Activated naive CD4-positive, alpha-beta T cell treated with anti-CD3 and anti-CD28 coated beads, Interleukin-2, amount 50 U/mL, for 72 hours (primary cell): ENCODE measurements around the gene ROBO4. TPM values are rescaled to one million over a fixed set of nuclear protein-coding genes. Genes with fewer than 3 reads are reported as not detected.

Experiments
- ATAC-seq, 2 donors: fragments of 150-1000 bp; cut with Tn5 transposase; 2 replicates each; pipeline ENCODE4 v1.10.0; 2021; ENCODE audit warnings: mild to moderate bottlenecking in 2 of 2, moderate library complexity in 2 of 2
- DNase-seq, 2 donors: peaks; one replicate each; pipeline ENCODE4 v3.0.0; 2021 to 2022; ENCODE audit warnings: low spot score in 2 of 2
- H3K27ac Mint-ChIP-seq, 2 donors: one replicate each; pipeline ENCODE4 v1.8.0; 2022; ENCODE audit warnings: mild to moderate bottlenecking in 2 of 2, mixed read lengths in 2 of 2
- H3K36me3 Mint-ChIP-seq, 2 donors: one replicate each; pipeline ENCODE4 v1.8.0; 2022; ENCODE audit warnings: mixed read lengths in 2 of 2
- H3K9me3 Mint-ChIP-seq, 2 donors: one replicate each; pipeline ENCODE4 v1.8.0; 2022; ENCODE audit warnings: mixed read lengths in 2 of 2
- total RNA-seq, 2 donors: library from RNA; stranded (reverse); gene quantifications; one replicate each; pipeline ENCODE4 v1.2.3, GENCODE V29; 2022

The ROBO4 gene
- total RNA-seq, 2 donors from 2014 or later: not detected

DNA sequence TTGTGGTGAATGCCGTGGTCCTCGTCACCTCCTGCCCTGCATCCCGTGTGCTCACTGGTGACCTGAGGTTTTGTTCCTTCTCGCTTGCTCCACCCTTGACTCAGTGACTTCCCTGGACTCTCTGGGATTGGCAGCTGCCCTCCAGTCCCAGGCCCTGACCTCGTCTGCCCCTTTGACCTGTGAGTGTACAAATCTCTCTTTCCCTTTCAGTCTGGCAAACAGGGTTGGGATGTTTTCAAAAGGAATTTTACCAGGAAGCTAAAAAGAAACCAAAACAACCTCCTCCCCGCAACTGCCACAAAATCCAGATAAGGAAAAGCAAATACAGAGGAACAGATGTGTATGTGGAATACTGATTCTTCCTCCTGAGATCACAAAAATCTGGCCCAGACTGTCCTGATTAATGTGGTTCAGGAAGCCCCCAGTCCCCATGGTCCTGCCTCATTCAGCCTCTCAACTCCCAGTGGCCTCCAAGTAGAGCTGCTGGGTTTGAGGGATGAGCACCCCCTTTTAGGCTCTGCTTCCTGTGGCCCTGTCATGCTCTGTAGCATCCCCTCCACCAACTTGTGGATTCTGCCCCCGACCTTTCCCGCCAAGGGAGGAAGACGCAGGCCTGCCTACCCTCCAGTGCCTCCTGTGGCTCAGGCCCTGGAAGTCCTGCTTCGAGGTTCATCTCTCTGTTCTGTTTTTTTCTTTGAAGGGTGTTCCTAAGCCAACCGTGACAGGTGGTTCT lies 15.2 kb downstream of the ROBO4 start:
- Mint-ChIP-seq H3K27ac (no peak overlapping the region), H3K36me3 (no peaks in the 10 kb centered on the region), H3K9me3 (no peaks in the 10 kb centered on the region)
- no peak for ATAC-seq
- peak in 1 of 2 donors; percentile 13 for DNase-seq

GRCh38 chr11:124880958-124881357 lies 16.7 kb downstream of the ROBO4 start:
- no peaks in the 10 kb centered on the region for H3K9me3 Mint-ChIP-seq
- no peak overlapping the region for H3K27ac Mint-ChIP-seq
- H3K36me3 Mint-ChIP-seq: no peaks in the 10 kb centered on the region
- no peak for ATAC-seq
- DNase-seq: no peak

DNA sequence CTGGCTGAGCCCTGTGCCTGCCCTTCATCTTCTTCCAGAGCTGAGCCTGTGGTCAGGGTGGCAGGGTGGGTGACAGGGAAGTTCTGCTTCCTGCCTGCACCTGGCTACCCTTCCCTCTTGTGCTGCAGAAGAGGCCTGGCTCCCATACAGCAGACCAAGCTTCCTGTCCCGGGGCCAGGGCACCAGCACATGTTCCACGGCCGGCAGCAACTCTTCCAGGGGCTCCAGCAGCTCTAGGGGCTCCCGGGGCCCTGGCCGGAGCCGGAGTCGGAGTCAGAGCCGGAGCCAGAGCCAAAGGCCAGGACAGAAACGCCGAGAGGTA lies 17.4 kb downstream of the ROBO4 start:
- no peaks in the 10 kb centered on the region for H3K9me3 Mint-ChIP-seq
- peak overlapping the region in 1 of 2 donors; percentile 66 for H3K27ac Mint-ChIP-seq
- ATAC-seq (no peak), DNase-seq (peak in 1 of 2 donors; percentile 46)
- no peaks in the 10 kb centered on the region for H3K36me3 Mint-ChIP-seq

- ATAC-seq (no peak), DNase-seq (peak in 1 of 2 donors; percentile 35)
- no peaks in the 10 kb centered on the region for H3K9me3 Mint-ChIP-seq
- no peaks in the 10 kb centered on the region for H3K36me3 Mint-ChIP-seq
- H3K27ac Mint-ChIP-seq: peak overlapping the region; percentile 25 to 66
These were observed 18.0 kb downstream of the ROBO4 start for GRCh38 chr11:124879493-124880289.

DNA sequence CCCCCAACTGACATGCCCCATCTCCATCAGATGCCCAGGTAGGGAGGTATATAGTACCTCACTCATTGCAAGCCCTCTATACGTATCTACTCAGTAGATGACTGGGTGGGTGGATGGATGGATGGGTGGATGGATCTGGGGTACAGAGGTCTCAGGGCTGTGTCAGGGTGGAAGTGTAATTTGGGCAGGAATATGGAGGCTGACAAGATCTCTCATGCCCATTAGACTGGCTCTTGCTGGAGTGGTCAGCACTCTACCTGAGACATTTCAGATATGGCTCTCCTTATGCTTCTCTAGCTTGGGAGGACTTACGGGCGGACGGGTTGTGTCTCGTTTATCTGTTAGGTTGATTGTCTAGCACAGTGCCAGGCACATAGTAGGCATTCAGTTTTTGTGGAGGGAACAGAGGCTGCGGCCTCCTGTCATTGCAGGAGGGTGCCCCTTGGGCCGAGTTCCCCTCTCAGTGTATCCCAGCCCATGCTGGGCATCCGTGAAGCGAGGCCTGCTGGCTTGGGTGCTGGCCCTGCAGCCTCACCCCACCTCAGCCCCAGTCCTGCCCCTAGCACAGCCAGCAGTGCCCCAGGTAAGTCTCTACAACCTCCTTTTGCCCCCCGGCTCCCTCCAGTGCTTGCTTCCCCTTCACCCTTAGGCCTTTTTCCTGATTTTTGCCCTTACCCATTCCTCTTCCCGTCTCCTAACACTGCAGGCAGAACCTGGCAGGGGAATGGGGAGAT lies 18.7 kb downstream of the ROBO4 start:
- peak overlapping the region in 1 of 2 donors; percentile 25 for H3K27ac Mint-ChIP-seq
- DNase-seq (peak in 1 of 2 donors; percentile 28), ATAC-seq (no peak)
- H3K36me3 Mint-ChIP-seq: no peaks in the 10 kb centered on the region
- H3K9me3 Mint-ChIP-seq: no peaks in the 10 kb centered on the region

DNA sequence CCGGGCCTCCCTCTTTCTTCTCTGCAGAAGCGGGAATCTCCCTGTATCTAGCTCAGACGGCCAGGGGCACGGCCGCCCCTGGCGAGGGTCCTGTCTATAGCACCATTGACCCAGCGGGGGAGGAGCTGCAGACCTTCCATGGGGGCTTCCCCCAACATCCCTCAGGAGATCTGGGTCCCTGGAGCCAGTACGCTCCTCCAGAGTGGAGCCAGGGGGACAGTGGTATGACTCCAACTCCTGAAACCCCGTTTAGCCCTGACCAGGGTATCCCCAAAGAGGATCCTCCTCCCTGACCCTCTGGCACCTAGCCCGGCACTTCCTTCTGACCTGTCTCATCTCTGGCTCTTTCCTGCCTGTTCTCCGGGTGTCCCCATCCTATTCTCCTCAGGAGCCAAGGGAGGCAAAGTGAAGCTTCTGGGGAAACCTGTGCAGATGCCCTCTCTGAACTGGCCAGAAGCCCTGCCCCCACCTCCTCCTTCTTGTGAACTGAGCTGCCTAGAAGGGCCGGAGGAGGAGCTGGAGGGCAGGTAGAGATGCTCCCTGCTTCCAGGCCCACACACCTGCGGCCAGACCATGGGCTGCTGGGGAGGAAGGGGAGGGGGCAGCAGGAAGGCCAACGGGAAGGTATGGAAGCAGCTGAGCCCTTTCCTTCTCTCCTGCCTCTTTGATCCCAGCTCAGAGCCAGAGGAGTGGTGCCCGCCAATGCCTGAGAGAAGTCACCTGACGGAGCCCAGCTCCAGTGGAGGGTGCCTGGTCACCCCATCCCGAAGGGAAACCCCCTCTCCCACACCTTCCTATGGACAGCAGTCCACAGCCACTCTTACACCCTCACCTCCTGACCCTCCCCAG lies 19.5 kb downstream of the ROBO4 start:
- H3K36me3 Mint-ChIP-seq: no peaks in the 10 kb centered on the region
- DNase-seq (peak in 1 of 2 donors; percentile 53), ATAC-seq (no peak)
- no peaks in the 10 kb centered on the region for H3K9me3 Mint-ChIP-seq
- H3K27ac Mint-ChIP-seq: no peak overlapping the region

GRCh38 chr11:124877631-124877909 lies 20.1 kb downstream of the ROBO4 start:
- H3K9me3 Mint-ChIP-seq: no peaks in the 10 kb centered on the region
- ATAC-seq (no peak), DNase-seq (no peak)
- H3K27ac Mint-ChIP-seq: peak overlapping the region; percentile 40 to 82
- H3K36me3 Mint-ChIP-seq: no peaks in the 10 kb centered on the region

GRCh38 chr11:124876818-124877630 lies 20.6 kb downstream of the ROBO4 start:
- no peaks in the 10 kb centered on the region for H3K36me3 Mint-ChIP-seq
- no peaks in the 10 kb centered on the region for H3K9me3 Mint-ChIP-seq
- peak in 1 of 2 donors; percentile 53 for DNase-seq
- H3K27ac Mint-ChIP-seq: peak overlapping the region; percentile 40 to 82
- ATAC-seq: no peak

DNA sequence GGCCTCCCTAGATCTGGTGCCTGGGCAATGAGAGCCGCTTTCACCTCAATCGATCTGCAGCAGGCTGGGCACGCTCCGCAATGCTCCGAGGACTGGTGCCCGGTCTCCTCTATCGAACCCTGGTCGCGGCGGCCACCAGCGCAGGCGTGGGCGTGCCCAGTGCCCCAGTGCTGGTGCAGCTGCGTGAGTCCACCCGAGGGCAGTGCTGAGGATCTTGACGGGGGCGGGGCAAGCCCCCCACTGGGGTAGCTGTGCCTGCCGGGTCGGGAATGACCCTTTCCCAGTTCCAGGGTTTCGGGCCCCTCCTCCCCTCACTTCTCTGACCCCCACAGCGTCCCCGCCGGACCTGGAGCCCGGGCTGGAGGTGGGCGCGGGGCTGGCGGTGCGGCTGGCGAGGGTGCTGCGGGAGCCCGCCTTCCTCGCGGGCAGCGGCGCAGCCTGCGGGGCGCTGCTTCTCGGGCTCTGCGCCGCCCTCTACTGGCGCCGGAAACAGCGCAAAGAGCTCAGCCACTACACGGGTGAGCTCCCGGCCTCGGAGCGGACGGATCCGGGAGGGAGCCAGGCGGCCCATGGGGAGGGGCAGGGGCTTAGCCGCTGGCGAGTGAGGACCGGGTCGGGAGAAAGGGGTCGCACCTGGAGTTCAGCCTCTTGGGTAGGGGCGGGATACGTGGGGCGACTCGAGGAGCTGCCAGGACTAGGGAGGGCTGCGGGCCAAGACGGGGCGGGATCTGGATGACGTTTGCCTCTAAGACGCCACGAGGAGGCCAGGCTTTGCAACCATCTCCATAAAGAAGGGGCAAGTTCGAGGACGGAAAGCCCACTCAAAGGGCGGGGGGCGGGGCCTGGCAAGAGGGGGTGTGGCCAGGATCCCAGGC lies 21.5 kb downstream of the ROBO4 start:
- H3K36me3 Mint-ChIP-seq: no peaks in the 10 kb centered on the region
- DNase-seq: peak; percentile 82 to 86
- ATAC-seq: peak; percentile 93 to 95
- H3K9me3 Mint-ChIP-seq: no peaks in the 10 kb centered on the region
- H3K27ac Mint-ChIP-seq: peak overlapping the region; percentile 40 to 77

DNA sequence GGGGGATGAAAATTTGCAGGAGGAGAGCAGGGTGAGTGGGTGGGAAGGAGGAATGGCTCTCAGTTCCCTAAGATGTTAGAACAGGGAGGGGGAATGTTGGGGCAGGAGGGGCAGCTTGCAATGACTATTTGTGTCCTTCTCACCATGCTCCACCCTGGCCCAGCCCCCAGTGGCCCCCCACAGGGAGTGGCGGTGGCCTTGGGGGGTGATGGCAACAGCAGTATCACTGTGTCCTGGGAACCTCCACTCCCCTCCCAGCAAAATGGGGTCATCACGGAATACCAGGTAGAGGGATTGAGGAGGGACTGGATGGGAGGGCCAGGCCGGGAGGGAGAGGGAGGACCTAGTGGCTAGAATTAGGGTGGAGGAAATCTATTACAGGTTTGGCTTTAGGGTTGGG lies 22.3 kb downstream of the ROBO4 start:
- ATAC-seq (no peak), DNase-seq (peak in 1 of 2 donors; percentile 46)
- no peaks in the 10 kb centered on the region for H3K9me3 Mint-ChIP-seq
- H3K36me3 Mint-ChIP-seq: no peaks in the 10 kb centered on the region
- H3K27ac Mint-ChIP-seq: no peak overlapping the region

GRCh38 chr11:124874571-124875255 lies 23.0 kb downstream of the ROBO4 start:
- H3K9me3 Mint-ChIP-seq: no peaks in the 10 kb centered on the region
- peak in 1 of 2 donors; percentile 55 for DNase-seq
- no peak overlapping the region for H3K27ac Mint-ChIP-seq
- H3K36me3 Mint-ChIP-seq: no peaks in the 10 kb centered on the region
- no peak for ATAC-seq

DNA sequence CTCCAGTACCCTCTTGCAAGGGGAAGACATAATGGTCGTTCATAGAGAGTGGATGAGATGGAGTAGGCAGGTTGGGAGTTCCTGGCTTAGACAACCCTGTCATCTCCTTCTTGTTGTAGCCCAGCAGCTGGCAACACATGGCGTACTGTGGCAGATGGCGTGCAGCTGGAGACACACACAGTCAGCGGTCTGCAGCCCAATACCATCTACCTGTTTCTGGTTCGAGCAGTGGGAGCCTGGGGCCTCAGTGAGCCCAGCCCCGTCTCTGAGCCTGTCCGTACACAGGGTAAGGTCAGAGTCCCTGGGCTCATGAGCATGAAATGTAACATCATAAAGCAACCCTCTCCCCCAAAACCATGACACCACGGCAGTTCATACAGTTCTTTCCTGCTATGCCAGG lies 23.7 kb downstream of the ROBO4 start:
- DNase-seq: peak in 1 of 2 donors; percentile 37
- no peaks in the 10 kb centered on the region for H3K9me3 Mint-ChIP-seq
- ATAC-seq: no peak
- no peak overlapping the region for H3K27ac Mint-ChIP-seq
- H3K36me3 Mint-ChIP-seq: no peaks in the 10 kb centered on the region

DNA sequence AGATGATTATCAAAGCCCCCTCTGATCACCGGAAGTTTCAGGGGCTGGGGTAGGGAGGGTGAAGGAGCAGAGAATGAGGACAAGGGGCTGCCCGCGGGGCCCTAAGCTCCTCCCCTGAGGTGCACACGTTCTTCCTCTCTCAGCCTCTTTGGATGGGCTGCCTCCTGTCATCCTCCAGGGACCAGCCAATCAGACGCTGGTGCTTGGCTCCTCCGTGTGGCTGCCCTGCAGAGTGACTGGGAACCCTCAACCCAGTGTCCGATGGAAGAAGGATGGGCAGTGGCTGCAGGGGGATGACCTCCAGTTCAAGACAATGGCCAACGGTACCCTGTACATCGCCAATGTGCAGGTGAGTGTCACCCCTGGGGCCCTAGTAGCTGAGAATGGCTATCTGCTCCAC lies 24.9 kb downstream of the ROBO4 start:
- Mint-ChIP-seq H3K9me3 (no peaks in the 10 kb centered on the region), H3K27ac (no peak overlapping the region), H3K36me3 (no peaks in the 10 kb centered on the region)
- ATAC-seq: no peak
- DNase-seq: no peak

DNA sequence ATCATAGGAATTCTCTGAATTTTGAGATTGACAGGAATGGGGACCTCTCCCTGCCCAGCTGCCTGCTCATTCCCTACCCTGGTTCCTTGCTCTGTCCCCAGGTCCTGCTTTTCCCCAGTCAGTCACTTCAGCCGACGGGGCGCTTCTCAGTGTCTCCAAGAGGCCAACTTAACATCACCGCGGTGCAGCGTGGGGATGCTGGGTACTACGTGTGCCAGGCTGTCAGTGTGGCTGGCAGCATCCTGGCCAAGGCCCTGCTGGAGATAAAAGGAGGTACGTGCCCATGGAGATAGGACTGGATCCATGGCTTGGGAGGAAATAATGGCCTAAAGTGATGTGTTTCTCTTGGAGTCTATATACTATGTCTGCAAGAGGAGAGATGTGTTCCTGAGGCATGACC lies 25.4 kb downstream of the ROBO4 start:
- H3K9me3 Mint-ChIP-seq: no peaks in the 10 kb centered on the region
- peaks cover 0 to 2% of the 10 kb centered on the region in 2 donors for H3K36me3 Mint-ChIP-seq
- ATAC-seq: no peak
- peak in 1 of 2 donors; percentile 40 for DNase-seq
- no peak overlapping the region for H3K27ac Mint-ChIP-seq
